IMR-90 (cell line): ENCODE measurements around the gene DEDD2. TPM values are rescaled to one million over a fixed set of nuclear protein-coding genes. Genes with fewer than 3 reads are reported as not detected.

ENCODE experiments used
- ATAC-seq: fragments of 200-7000 bp; cut with Tn5 transposase; 2 replicates; pipeline ENCODE4 v1.9.1; 2020; ENCODE audit warnings: low read depth, mild to moderate bottlenecking, moderate library complexity
- BruUV-seq: library from RNA; stranded (reverse); fragments of 400-500 nt; replicated peaks from 2 replicates; lab custom pipeline; 2021; lab: Mats Ljungman, UMichigan
- CTCF ChIA-PET: fragments of 300-600 bp; formaldehyde crosslinking; extraction: SDS; loops from one replicate; lab custom pipeline; 2021; ENCODE audit warnings: antibody characterized with exemption; lab: Yijun Ruan, JAX
- POLR2A ChIA-PET: fragments of 300-600 bp; sonication (Branson Sonifier 250); formaldehyde crosslinking; loops from one replicate; lab custom pipeline; 2022; ENCODE audit warnings: antibody characterized with exemption; ENCODE audit not compliant: unreplicated experiment; lab: Charles Lee
- DNase-seq: peaks from one replicate; pipeline ENCODE4 v3.0.0; 2013
- H2AFZ ChIP-seq: replicated peaks from 2 replicates; pipeline ENCODE3; 2013; ENCODE audit warnings: low read length, mild to moderate bottlenecking; ENCODE audit not compliant: poor library complexity
- H2AK5ac ChIP-seq: 2 replicates; pipeline ENCODE4 v1.6.1; 2013; ENCODE audit warnings: low read depth, low read length, inconsistent platforms
- H2AK9ac ChIP-seq: replicated peaks from 2 replicates; pipeline ENCODE3; 2013; ENCODE audit warnings: mild to moderate bottlenecking, low read depth, low read length, moderate library complexity; ENCODE audit not compliant: poor library complexity
- H2BK120ac ChIP-seq: 2 replicates; pipeline ENCODE4 v1.6.1; 2013; ENCODE audit warnings: low read depth, low read length, inconsistent platforms
- H2BK15ac ChIP-seq: 3 replicates; pipeline ENCODE4 v1.6.1; 2013; ENCODE audit warnings: low read depth, low read length, inconsistent platforms
- H2BK20ac ChIP-seq: 2 replicates; pipeline ENCODE4 v1.6.1; 2013; ENCODE audit warnings: low read depth, mild to moderate bottlenecking, inconsistent platforms, low read length, moderate library complexity
- H2BK5ac ChIP-seq: 2 replicates; pipeline ENCODE4 v1.6.1; 2013; ENCODE audit warnings: mild to moderate bottlenecking, low read depth, low read length, inconsistent platforms; ENCODE audit not compliant: poor library complexity, severe bottlenecking
- H3K14ac ChIP-seq: replicated peaks from 2 replicates; pipeline ENCODE4 v1.6.1; 2013; ENCODE audit warnings: low read depth, low read length, inconsistent platforms
- H3K18ac ChIP-seq: 2 replicates; pipeline ENCODE4 v1.6.1; 2013; ENCODE audit warnings: low read depth, low read length, control low read depth
- H3K23ac ChIP-seq: 2 replicates; pipeline ENCODE4 v1.6.1; 2013; ENCODE audit warnings: low read depth, low read length, inconsistent platforms
- H3K27ac ChIP-seq: 2 replicates; pipeline ENCODE4 v1.5.1; 2013; ENCODE audit warnings: mild to moderate bottlenecking, control low read depth, low read length; ENCODE audit not compliant: insufficient read depth
- H3K27me3 ChIP-seq: 2 replicates; pipeline ENCODE4 v1.6.1; 2013; ENCODE audit warnings: low read length; ENCODE audit not compliant: control insufficient read depth, insufficient read depth
- H3K36me3 ChIP-seq: 2 replicates; pipeline ENCODE4 v1.6.1; 2013; ENCODE audit warnings: low read length, mixed read lengths; ENCODE audit not compliant: control insufficient read depth, insufficient read depth
- H3K4ac ChIP-seq: 2 replicates; pipeline ENCODE4 v1.6.1; 2013; ENCODE audit warnings: low read depth, low read length, inconsistent platforms
- H3K4me1 ChIP-seq: 2 replicates; pipeline ENCODE4 v1.6.1; 2013; ENCODE audit warnings: low read length, mixed read lengths; ENCODE audit not compliant: control insufficient read depth, insufficient read depth
- H3K4me2 ChIP-seq: 2 replicates; pipeline ENCODE4 v1.6.1; 2013; ENCODE audit warnings: low read depth, mild to moderate bottlenecking, control low read depth, low read length, moderate library complexity
- H3K4me3 ChIP-seq: 2 replicates; pipeline ENCODE4 v1.5.1; 2013; ENCODE audit warnings: low read depth, mild to moderate bottlenecking, control low read depth, low read length, moderate library complexity; ENCODE audit not compliant: insufficient read depth
- H3K56ac ChIP-seq: 2 replicates; pipeline ENCODE4 v1.6.1; 2013; ENCODE audit warnings: low read length, inconsistent platforms; ENCODE audit not compliant: insufficient read depth; ENCODE audit errors: extremely low read depth
- H3K79me1 ChIP-seq, 2 experiments: 2 replicates each; pipeline ENCODE4 v1.6.1; 2013; ENCODE audit warnings: low read length in 2 of 2, inconsistent platforms in 1 of 2, low read depth in 1 of 2
- H3K9ac ChIP-seq: 2 replicates; pipeline ENCODE4 v1.6.1; 2013; ENCODE audit warnings: low read depth, low read length, control low read depth
- H3K9me1 ChIP-seq: 2 replicates; pipeline ENCODE4 v1.6.1; 2013; ENCODE audit warnings: low read length, inconsistent platforms; ENCODE audit not compliant: insufficient read depth
- H3K9me3 ChIP-seq: 2 replicates; pipeline ENCODE4 v1.6.1; 2013; ENCODE audit warnings: low read length; ENCODE audit not compliant: control insufficient read depth, insufficient read depth
- H4K20me1 ChIP-seq: 2 replicates; pipeline ENCODE4 v1.6.1; 2013; ENCODE audit warnings: low read length, inconsistent platforms; ENCODE audit not compliant: insufficient read depth
- H4K5ac ChIP-seq: 2 replicates; pipeline ENCODE4 v1.6.1; 2013; ENCODE audit warnings: mild to moderate bottlenecking, low read depth, low read length, control low read depth
- H4K8ac ChIP-seq, 2 experiments: 2 replicates each; pipeline ENCODE4 v1.6.1; 2013; ENCODE audit warnings: low read depth in 2 of 2, low read length in 2 of 2, control low read depth in 1 of 2, inconsistent platforms in 1 of 2
- H4K91ac ChIP-seq: 2 replicates; pipeline ENCODE4 v1.6.1; 2013; ENCODE audit warnings: low read depth, low read length, inconsistent platforms; ENCODE audit not compliant: insufficient read depth
- BHLHE40 ChIP-seq: fragments of 150-350 bp; IDR thresholded peaks from 2 replicates; pipeline ENCODE4 v1.6.1; 2016; ENCODE audit warnings: mild to moderate bottlenecking, low read depth, low read length
- CEBPB ChIP-seq: IDR thresholded peaks from 2 replicates; pipeline ENCODE4 v1.6.1; 2012; ENCODE audit warnings: low read depth, low read length, improper control_type of control experiment
- CTCF ChIP-seq: conservative IDR thresholded peaks from 2 replicates; pipeline ENCODE4 v1.5.1; 2012; ENCODE audit warnings: mild to moderate bottlenecking, low read depth, low read length, improper control_type of control experiment
- FOS ChIP-seq: fragments of 150-350 bp; IDR thresholded peaks from 2 replicates; pipeline ENCODE4 v1.6.1; 2016; ENCODE audit warnings: low read depth, low read length
- MAFK ChIP-seq: IDR thresholded peaks from 2 replicates; pipeline ENCODE4 v1.6.1; 2012; ENCODE audit warnings: low read depth, low read length, improper control_type of control experiment
- MAZ ChIP-seq: IDR thresholded peaks from 2 replicates; pipeline ENCODE4 v1.6.1; 2012; ENCODE audit warnings: low read depth, mild to moderate bottlenecking, low read length, improper control_type of control experiment, moderate library complexity, borderline replicate concordance
- MXI1 ChIP-seq: IDR thresholded peaks from 2 replicates; pipeline ENCODE4 v1.6.1; 2012; ENCODE audit warnings: low read depth, mild to moderate bottlenecking, low read length, moderate library complexity, borderline replicate concordance
- NFE2L2 ChIP-seq: fragments of 150-350 bp; IDR thresholded peaks from 2 replicates; pipeline ENCODE4 v1.6.1; 2016; ENCODE audit warnings: low read depth, mild to moderate bottlenecking, low read length
- POLR2A ChIP-seq: IDR thresholded peaks from 2 replicates; pipeline ENCODE4 v1.6.1; 2012; ENCODE audit warnings: mild to moderate bottlenecking, low read depth, low read length
- RAD21 ChIP-seq: IDR thresholded peaks from 2 replicates; pipeline ENCODE4 v1.6.1; 2012; ENCODE audit warnings: low read length, improper control_type of control experiment
- RCOR1 ChIP-seq: IDR thresholded peaks from 2 replicates; pipeline ENCODE4 v1.6.1; 2012; ENCODE audit warnings: mild to moderate bottlenecking, low read length, improper control_type of control experiment; ENCODE audit not compliant: insufficient replicate concordance
- RFX5 ChIP-seq: IDR thresholded peaks from 2 replicates; pipeline ENCODE4 v1.8.0; 2012; ENCODE audit warnings: low read depth, mild to moderate bottlenecking, low read length, moderate library complexity
- SMC3 ChIP-seq: fragments of 150-350 bp; IDR thresholded peaks from 2 replicates; pipeline ENCODE4 v1.6.1; 2016; ENCODE audit warnings: low read depth, mild to moderate bottlenecking, antibody characterized with exemption, low read length, moderate library complexity
- USF2 ChIP-seq: fragments of 150-350 bp; IDR thresholded peaks from 2 replicates; pipeline ENCODE4 v1.6.1; 2017; ENCODE audit warnings: mild to moderate bottlenecking, antibody characterized with exemption, low read length, low read depth
- WGBS, 2 experiments: methylation state at CpG; one replicate each; pipeline versions ENCODE4 v1.1.5 to v1.1.7; 2013; ENCODE audit warnings: missing lambda C conversion rate in 2 of 2; ENCODE audit not compliant: insufficient read length in 1 of 2; ENCODE audit errors: extremely low coverage in 2 of 2; 5-methylcytosine and 5-hydroxymethylcytosine counted together
- dilution Hi-C: fragments of 300-500 bp; cut with HindIII; formaldehyde crosslinking; loops from one replicate; pipeline ENCODE4 v1.14.3; 2018; ENCODE audit warnings: low sequenced_read_pairs; ENCODE audit not compliant: unreplicated experiment
- in situ Hi-C: fragments of 300-500 bp; cut with MboI; formaldehyde crosslinking; loops from 3 replicates; pipeline ENCODE4 v1.14.3; 2019; ENCODE audit warnings: low sequenced_read_pairs, inconsistent platforms, mixed read lengths
- intact Hi-C: fragments of 100-400 bp; cut with micrococcal nuclease; formaldehyde crosslinking; loops from 2 replicates; pipeline ENCODE4 v1.10.0; 2022
- polyA plus RNA-seq, 3 experiments: library from polyadenylated mRNA; depleted of rRNA; stranded (reverse); fragments of >200 nt; gene quantifications; 2 replicates each; pipeline ENCODE4 v1.2.3, GENCODE V29; 2012; ENCODE audit warnings: low replicate concordance in 1 of 3
- total RNA-seq: library from RNA; depleted of rRNA; stranded (reverse); fragments of >200 nt; gene quantifications from 2 replicates; pipeline ENCODE4 v1.2.3, GENCODE V29; 2012

DEDD2 gene
- total and polyA plus RNA-seq, 2 of the 4 experiments (the other 2 are of a cell fraction) = 8.2 to 21.0 TPM

- TF ChIP-seq FOS = no peak
These were observed 18.6 kb downstream of the DEDD2 start (continued) for GRCh38 chr19:42198676-42199439.

GRCh38 chr19:42197375-42197817, 20.1 kb downstream of the DEDD2 start:
- Histone ChIP-seq H3K4me2 (no peak overlapping the region), H3K18ac (no peak overlapping the region), H4K5ac (no peak overlapping the region), H2BK20ac (no peak overlapping the region), H3K9me3 (peaks cover 2% of the 10 kb centered on the region), H4K8ac (no peak overlapping the region), H4K91ac (no peak overlapping the region), H2AFZ (no peak overlapping the region), H3K79me1 (peaks cover 7 to 43% of the 10 kb centered on the region in 2 experiments; a peak in 3 of 4 replicates), H3K4ac (no peak overlapping the region), H2AK9ac (no peak overlapping the region), H3K27me3 (no peaks in the 10 kb centered on the region), H2BK5ac (no peak overlapping the region), H2BK120ac (no peak overlapping the region), H3K23ac (no peak overlapping the region), H3K27ac (no peak overlapping the region), H2AK5ac (no peak overlapping the region), H3K9me1 (peaks cover 13% of the 10 kb centered on the region), H3K4me3 (no peak overlapping the region), H2BK15ac (no peak overlapping the region), H3K14ac (no peak overlapping the region), H3K9ac (no peak overlapping the region), H3K4me1 (0 out of 2 replicates have a peak, but pooled peaks cover 2% of the 10 kb centered on the region), H3K56ac (no peak overlapping the region), H4K20me1 (peaks cover 9% of the 10 kb centered on the region; the same call in 1 of the 2 replicates), H3K36me3 (peaks cover 41% of the 10 kb centered on the region)
- DNase-seq (no peak), ATAC-seq (no peak)
- no TSS peak for BruUV-seq
- in situ Hi-C loops = no loop called here
- POLR2A ChIA-PET = no interaction called here
- CTCF ChIA-PET = no interaction called here
- intact Hi-C loops = no loop called here
- dilution Hi-C loops = no loop called here
- no CpG with 5 or more reads among the region's 5 CpGs for WGBS, 2 experiments
- no peak for TF ChIP-seq MAFK
- no peak for TF ChIP-seq MXI1
- TF ChIP-seq RCOR1 = no peak
- no peak for TF ChIP-seq FOS
- TF ChIP-seq RAD21 = no peak
- TF ChIP-seq MAZ = no peak
- no peak for TF ChIP-seq BHLHE40
- no peak for TF ChIP-seq CEBPB
- TF ChIP-seq RFX5 = no peak
- TF ChIP-seq CTCF = no peak
- no peak for TF ChIP-seq SMC3
- no peak for TF ChIP-seq NFE2L2
- TF ChIP-seq POLR2A = no peak
- TF ChIP-seq USF2 = no peak
